Kidney (tissue), 14 donors: ENCODE results near the gene PC. TPM values are rescaled to one million over a fixed set of nuclear protein-coding genes. Genes with fewer than 3 reads are reported as not detected.

Experiments used
- DNase-seq, 5 donors: peaks; one replicate each; pipeline ENCODE4 v3.0.0-alpha.2; 2013 to 2020
- FAIRE-seq: peaks from 2 replicates; lab custom pipeline; 2012; peaks lifted over from hg19 to GRCh38; lab: Jason Lieb, UNC
- H3K27ac ChIP-seq, 2 donors: one replicate each; pipeline ENCODE4 v1.7.0; 2013; ENCODE audit warnings: low read depth in 2 of 2, low read length in 2 of 2, inconsistent platforms in 1 of 2
- H3K27me3 ChIP-seq: one replicate; pipeline ENCODE4 v1.7.1; 2013; ENCODE audit warnings: low read length, inconsistent platforms; ENCODE audit not compliant: control insufficient read depth, insufficient read depth
- H3K36me3 ChIP-seq, 3 donors: one replicate each; pipeline versions ENCODE4 v1.7.0 to v1.7.1; 2013; ENCODE audit warnings: low read length in 3 of 3, control low read depth in 1 of 3, inconsistent platforms in 1 of 3; ENCODE audit not compliant: insufficient read depth in 3 of 3, control insufficient read depth in 2 of 3
- H3K4me1 ChIP-seq, 3 donors: one replicate each; pipeline versions ENCODE4 v1.7.0 to v1.7.1; 2013; ENCODE audit warnings: low read length in 3 of 3, inconsistent platforms in 1 of 3, low read depth in 1 of 3; ENCODE audit not compliant: control insufficient read depth in 2 of 3, insufficient read depth in 2 of 3
- H3K4me3 ChIP-seq, 3 donors: one replicate each; pipeline versions ENCODE4 v1.7.0 to v1.8.1; 2013; ENCODE audit warnings: low read length in 3 of 3, control low read depth in 1 of 3, inconsistent platforms in 1 of 3
- H3K9ac ChIP-seq, 3 donors: one replicate each; pipeline versions ENCODE4 v1.7.0 to v1.7.1; 2013; ENCODE audit warnings: low read length in 3 of 3, control low read depth in 1 of 3, inconsistent platforms in 1 of 3
- H3K9me3 ChIP-seq, 3 donors: one replicate each; pipeline versions ENCODE4 v1.7.0 to v1.7.1; 2013; ENCODE audit warnings: low read length in 3 of 3, control low read depth in 1 of 3, inconsistent platforms in 1 of 3; ENCODE audit not compliant: control insufficient read depth in 2 of 3, insufficient read depth in 1 of 3
- CTCF ChIP-seq: IDR thresholded peaks from 3 replicates; pipeline ENCODE4 v1.5.1; 2012; ENCODE audit warnings: mild to moderate bottlenecking, moderate library complexity, borderline replicate concordance; ENCODE audit not compliant: insufficient read depth; ENCODE audit errors: extremely low read depth
- intact Hi-C: fragments of 100-400 bp; cut with DNase I; formaldehyde crosslinking; loops from one replicate; pipeline ENCODE4 v1.11.1; 2022
- polyA plus RNA-seq: library from polyadenylated mRNA; stranded (reverse); fragments of 350-450 nt; fragmentation: Illumina TruSeq; extraction: RNeasy Lipid Tissue Mini Kit (QIAGEN cat#74804); gene quantifications from one replicate; pipeline ENCODE4 v1.2.3, GENCODE V29; 2014; ENCODE audit warnings: low read depth, low replicate concordance; ENCODE audit not compliant: insufficient read depth
- total RNA-seq: library from RNA; stranded (reverse); fragmentation: NEBNext Ultra II Directional; extraction: Animal tissue kit (Norgen Biotek cat#: 25700); gene quantifications from one replicate; pipeline ENCODE4 v1.2.1, GENCODE V29; 2021
- donor health status: control.
- donor health status: control.
- donor health status: control.
- donor health status: control.
- donor health status: control.
- donor health status: DM: yes; HTN: yes; CAD: no.
- donor health status: Normal renal cell carcinoma (clear cell type).

The PC gene
- total and polyA plus RNA-seq, 2 donors from 2014 or later = 20.8 to 95.2 TPM

- H3K9me3 ChIP-seq = no peaks in the 10 kb centered on the region
- FAIRE-seq = no peak
- H3K36me3 ChIP-seq = peaks cover 0 to 2% (median 0%) of the 10 kb centered on the region in 3 donors
- peaks cover 3 to 11% (median 9%) of the 10 kb centered on the region in 3 donors for H3K4me1 ChIP-seq
- TF ChIP-seq CTCF = no peak
- peak in 1 of 5 donors; percentile 55 for DNase-seq
- H3K4me3 ChIP-seq = no peak overlapping the region
- H3K9ac ChIP-seq = no peak overlapping the region
- H3K27ac ChIP-seq = no peak overlapping the region
- no peaks in the 10 kb centered on the region for H3K27me3 ChIP-seq
- intact Hi-C loops = no loop called here
These were observed 45.8 kb downstream of the PC start for GRCh38 chr11:66912361-66912760.

- TF ChIP-seq CTCF = no peak
- FAIRE-seq (no peak), DNase-seq (peak in 1 of 5 donors; percentile 18)
- H3K27me3 ChIP-seq = no peaks in the 10 kb centered on the region
- H3K27ac ChIP-seq = no peak overlapping the region
- peaks cover 3 to 14% (median 9%) of the 10 kb centered on the region in 3 donors for H3K4me1 ChIP-seq
- no peaks in the 10 kb centered on the region for H3K9me3 ChIP-seq
- H3K4me3 ChIP-seq = no peak overlapping the region
- H3K9ac ChIP-seq = no peak overlapping the region
- intact Hi-C loops = no loop called here
- no peaks in the 10 kb centered on the region for H3K36me3 ChIP-seq
These were observed 47.5 kb downstream of the PC start for GRCh38 chr11:66910669-66911068.

- Histone ChIP-seq H3K4me1 (peaks cover 3 to 14% (median 9%) of the 10 kb centered on the region in 3 donors), H3K9me3 (no peaks in the 10 kb centered on the region), H3K27me3 (no peaks in the 10 kb centered on the region), H3K9ac (no peak overlapping the region), H3K36me3 (no peaks in the 10 kb centered on the region), H3K4me3 (no peak overlapping the region), H3K27ac (no peak overlapping the region)
- no peak for FAIRE-seq
- intact Hi-C loops = no loop called here
- DNase-seq = no peak
- TF ChIP-seq CTCF = no peak
These were observed 48.2 kb downstream of the PC start for GRCh38 chr11:66910016-66910415.

DNA sequence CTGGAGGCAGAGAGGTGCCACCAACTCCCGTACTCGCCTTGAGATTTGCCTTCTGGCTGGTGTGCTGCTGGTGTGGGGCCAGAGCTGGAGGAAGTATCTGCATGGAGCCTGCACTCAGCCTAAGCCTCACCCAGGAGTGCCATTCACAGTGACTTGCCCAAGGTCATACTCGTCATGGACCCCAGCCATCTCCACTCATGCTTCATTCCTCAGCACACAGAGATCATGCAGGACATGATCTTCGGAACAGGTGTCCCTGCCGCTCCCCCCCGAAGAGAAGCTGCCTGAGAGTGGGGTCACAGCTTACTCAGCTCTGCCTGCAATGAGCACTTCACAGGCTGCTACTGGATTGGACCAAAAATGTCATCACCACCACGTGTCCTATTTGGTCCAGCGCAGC lies 49.0 kb downstream of the PC start:
- H3K4me1 ChIP-seq = peaks cover 3 to 14% (median 9%) of the 10 kb centered on the region in 3 donors
- H3K36me3 ChIP-seq = no peaks in the 10 kb centered on the region
- no peak for FAIRE-seq
- no peak overlapping the region for H3K9ac ChIP-seq
- DNase-seq = no peak
- no peaks in the 10 kb centered on the region for H3K9me3 ChIP-seq
- TF ChIP-seq CTCF = no peak
- intact Hi-C loops = no loop called here
- no peaks in the 10 kb centered on the region for H3K27me3 ChIP-seq
- no peak overlapping the region for H3K4me3 ChIP-seq
- H3K27ac ChIP-seq = no peak overlapping the region
